Ovary (tissue), 3 donors: ENCODE measurements around the gene BNIP3.

Experiments
- CTCF ChIP-seq, 3 donors: fragments of 450-650 bp in 2 of 3; fragments of 200-600 bp in 1 of 3; IDR thresholded peaks; one replicate each; pipeline versions ENCODE4 v1.5.1 to v1.8.0; 2016 to 2022; ENCODE audit warnings: antibody characterized with exemption in 3 of 3, mild to moderate bottlenecking in 1 of 3
- EP300 ChIP-seq: sonication (generic); formaldehyde crosslinking; IDR thresholded peaks from one replicate; pipeline ENCODE4 v1.6.1; 2017; ENCODE audit warnings: antibody characterized with exemption
- POLR2A ChIP-seq: fragments of 450-650 bp; IDR thresholded peaks from one replicate; pipeline ENCODE4 v1.6.1; 2017; ENCODE audit warnings: antibody characterized with exemption, mild to moderate bottlenecking, moderate library complexity
- donor health status: DM: no; HTN: no; CAD: no.

DNA sequence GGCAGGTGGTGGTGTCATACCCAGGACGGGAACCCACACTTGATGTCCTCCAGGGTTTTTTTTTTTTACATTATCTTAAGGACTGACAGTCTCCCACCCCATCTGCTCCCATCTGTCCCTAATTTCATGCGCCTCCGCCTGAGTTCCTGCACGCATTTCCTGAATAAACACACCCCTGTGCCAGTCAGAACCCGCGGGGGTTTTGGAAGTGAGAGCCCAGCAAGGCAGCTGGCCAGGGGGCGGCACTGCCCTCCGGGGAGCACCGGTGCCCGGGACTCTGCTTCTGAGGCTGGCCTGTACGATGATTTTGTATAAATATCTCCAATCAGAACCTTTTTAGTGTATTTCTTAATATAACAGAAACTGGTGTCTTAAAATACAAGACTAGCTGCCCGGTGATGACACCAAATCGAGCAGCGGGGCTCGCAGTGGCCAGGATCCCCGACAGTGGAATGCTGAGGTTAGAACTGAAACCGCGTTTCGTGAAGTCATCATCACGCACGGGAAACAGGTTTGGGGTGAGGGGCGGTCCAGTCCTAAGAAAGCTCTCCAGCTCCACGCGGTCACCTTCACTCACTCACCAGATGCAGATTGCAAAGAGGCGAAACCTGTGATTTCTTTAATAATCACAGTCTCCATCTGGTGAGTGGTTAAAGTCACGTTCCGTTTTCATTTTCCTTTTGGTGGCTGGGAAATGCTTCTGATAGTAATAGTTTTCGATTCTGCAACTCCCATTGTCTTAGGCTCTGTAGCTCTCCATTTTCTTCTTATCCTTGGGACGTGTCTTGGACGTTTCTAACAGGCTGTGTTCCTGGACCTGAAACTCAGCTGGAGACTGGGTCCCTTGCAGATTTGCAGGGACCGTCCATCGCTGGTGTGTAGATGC is 19.7 kb downstream of the BNIP3 start:
- no peak for TF ChIP-seq CTCF (IDR thresholded peaks at IDR 0.05)
- no peak for TF ChIP-seq POLR2A
- TF ChIP-seq EP300: no peak
